Left ventricle myocardium inferior (tissue), 1 donor: Measurements from ENCODE around the gene SLC44A5. TPM values are rescaled to one million over a fixed set of nuclear protein-coding genes. Genes with fewer than 3 reads are reported as not detected.

Experiments
- DNase-seq: peaks from one replicate; pipeline ENCODE4 v3.0.0-alpha.2; 2020
- H3K27ac ChIP-seq: fragments of 200-600 bp; replicated peaks from 2 replicates; pipeline ENCODE4 v1.8.0; 2021
- H3K27me3 ChIP-seq: fragments of 200-600 bp; 2 replicates; pipeline ENCODE4 v1.8.0; 2021; ENCODE audit warnings: low read depth
- H3K36me3 ChIP-seq: fragments of 200-600 bp; 2 replicates; pipeline ENCODE4 v1.8.0; 2021
- H3K4me1 ChIP-seq: fragments of 200-600 bp; 2 replicates; pipeline ENCODE4 v1.8.0; 2021
- H3K4me3 ChIP-seq: fragments of 200-600 bp; 2 replicates; pipeline ENCODE4 v1.8.0; 2021; ENCODE audit warnings: mild to moderate bottlenecking, moderate library complexity
- H3K9me3 ChIP-seq: fragments of 200-600 bp; replicated peaks from 2 replicates; pipeline ENCODE4 v1.8.0; 2021
- CTCF ChIP-seq: fragments of 200-600 bp; IDR thresholded peaks from 2 replicates; pipeline ENCODE4 v1.8.0; 2021; ENCODE audit warnings: antibody characterized with exemption, mild to moderate bottlenecking, borderline replicate concordance
- intact Hi-C: fragments of 100-400 bp; cut with micrococcal nuclease; formaldehyde crosslinking; loops from one replicate; pipeline ENCODE4 v1.11.0; 2022
- total RNA-seq: library from RNA; stranded (reverse); fragmentation: NEBNext Ultra II Directional; extraction: Animal tissue kit (Norgen Biotek cat#: 25700); gene quantifications from one replicate; pipeline ENCODE4 v1.2.1, GENCODE V29; 2021
- donor health status: DM: no; HTN: yes; CAD: no; lungs with severe emphysema.

Gene SLC44A5
- total RNA-seq, 1 donor from 2014 or later: 0.58 TPM

GRCh38 chr1:75587692-75588091, 23.2 kb downstream of the SLC44A5 start:
- TF ChIP-seq CTCF: no peak
- H3K4me1 ChIP-seq: no peaks in the 10 kb centered on the region
- H3K27ac ChIP-seq: no peak overlapping the region
- peaks cover 3% of the 10 kb centered on the region for H3K9me3 ChIP-seq
- intact Hi-C loops: no loop called here
- H3K36me3 ChIP-seq: no peaks in the 10 kb centered on the region
- no peak overlapping the region for H3K4me3 ChIP-seq
- H3K27me3 ChIP-seq: peaks cover 4% of the 10 kb centered on the region
- DNase-seq: no peak

GRCh38 chr1:75583282-75583681, 27.6 kb downstream of the SLC44A5 start:
- intact Hi-C loops: no loop called here
- H3K27ac ChIP-seq: no peak overlapping the region
- no peaks in the 10 kb centered on the region for H3K36me3 ChIP-seq
- H3K4me3 ChIP-seq: no peak overlapping the region
- H3K4me1 ChIP-seq: no peaks in the 10 kb centered on the region
- H3K9me3 ChIP-seq: no peaks in the 10 kb centered on the region
- no peaks in the 10 kb centered on the region for H3K27me3 ChIP-seq
- no peak for TF ChIP-seq CTCF
- no peak for DNase-seq

GRCh38 chr1:75582725-75583261, 28.1 kb downstream of the SLC44A5 start:
- no peak overlapping the region for H3K4me3 ChIP-seq
- H3K4me1 ChIP-seq: no peaks in the 10 kb centered on the region
- TF ChIP-seq CTCF: no peak
- H3K27ac ChIP-seq: no peak overlapping the region
- no peak for DNase-seq
- no peaks in the 10 kb centered on the region for H3K9me3 ChIP-seq
- no peaks in the 10 kb centered on the region for H3K27me3 ChIP-seq
- intact Hi-C loops: no loop called here
- no peaks in the 10 kb centered on the region for H3K36me3 ChIP-seq

GRCh38 chr1:75579046-75579445, 31.9 kb downstream of the SLC44A5 start:
- intact Hi-C loops: no loop called here
- H3K4me3 ChIP-seq: no peak overlapping the region
- no peaks in the 10 kb centered on the region for H3K9me3 ChIP-seq
- H3K36me3 ChIP-seq: no peaks in the 10 kb centered on the region
- TF ChIP-seq CTCF: no peak
- H3K4me1 ChIP-seq: no peaks in the 10 kb centered on the region
- no peak overlapping the region for H3K27ac ChIP-seq
- no peaks in the 10 kb centered on the region for H3K27me3 ChIP-seq
- no peak for DNase-seq

GRCh38 chr1:75575837-75576236, 35.1 kb downstream of the SLC44A5 start:
- H3K9me3 ChIP-seq: no peaks in the 10 kb centered on the region
- no peak for TF ChIP-seq CTCF
- no peak overlapping the region for H3K27ac ChIP-seq
- intact Hi-C loops: no loop called here
- no peaks in the 10 kb centered on the region for H3K36me3 ChIP-seq
- DNase-seq: no peak
- H3K4me3 ChIP-seq: no peak overlapping the region
- H3K27me3 ChIP-seq: no peaks in the 10 kb centered on the region
- no peaks in the 10 kb centered on the region for H3K4me1 ChIP-seq

GRCh38 chr1:75567191-75567590, 43.7 kb downstream of the SLC44A5 start:
- no peak for DNase-seq
- H3K27me3 ChIP-seq: no peaks in the 10 kb centered on the region
- no peaks in the 10 kb centered on the region for H3K4me1 ChIP-seq
- no peak overlapping the region for H3K4me3 ChIP-seq
- no peak overlapping the region for H3K27ac ChIP-seq
- H3K9me3 ChIP-seq: no peaks in the 10 kb centered on the region
- no peak for TF ChIP-seq CTCF
- intact Hi-C loops: no loop called here
- no peaks in the 10 kb centered on the region for H3K36me3 ChIP-seq
